ENCODE data around the gene CLIP2. TPM values are rescaled to one million over a fixed set of nuclear protein-coding genes. Genes with fewer than 3 reads are reported as not detected.

Gene CLIP2
- total RNA-seq, 6 experiments from 2014 or later = 27.9 to 37.5 (median 34.5) TPM

DNA sequence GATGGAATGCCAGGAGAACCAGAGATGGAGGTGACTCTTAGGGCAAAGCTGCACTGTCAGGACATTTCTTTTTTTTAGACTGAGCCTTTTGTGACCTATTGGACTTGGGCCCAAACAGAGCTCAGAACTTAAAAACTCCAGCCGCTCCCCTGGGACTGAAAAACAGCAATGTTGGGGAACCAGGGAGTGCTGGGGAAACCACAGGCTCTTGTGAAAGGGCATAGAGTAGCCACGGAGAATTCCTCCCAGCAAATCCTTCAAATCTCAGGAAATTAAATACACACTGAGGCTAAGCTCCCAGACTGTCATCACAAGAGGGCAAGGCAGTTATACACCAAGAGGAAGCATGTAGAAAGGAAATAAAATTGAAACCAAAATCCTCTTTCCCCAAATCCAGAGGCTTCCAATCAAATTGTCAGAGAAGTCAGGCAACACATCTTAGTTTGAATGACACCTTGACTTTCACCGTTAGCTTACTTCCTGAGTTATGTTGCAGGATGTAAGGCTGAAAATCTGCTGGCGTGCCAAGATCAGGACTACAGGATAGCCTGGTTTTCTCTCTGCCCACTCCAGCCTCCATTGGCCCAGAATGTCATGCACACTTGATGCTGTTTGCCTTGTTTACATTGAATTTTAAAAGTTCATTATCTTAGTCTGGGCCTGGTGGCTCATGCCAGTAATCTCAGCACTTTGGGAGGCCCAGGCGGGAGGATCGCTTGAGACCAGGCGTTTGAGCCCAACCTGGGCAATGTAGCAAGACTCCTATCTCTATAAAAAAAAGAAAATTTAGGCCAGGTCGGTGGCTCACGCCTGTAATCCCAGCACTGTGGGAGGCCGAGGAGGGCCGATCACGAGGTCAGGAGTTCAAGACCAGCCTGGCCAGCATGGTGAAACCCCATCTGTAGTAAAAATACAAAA lies 32.5 kb upstream of the CLIP2 start:
- TF ChIP-seq, protein P1, sequence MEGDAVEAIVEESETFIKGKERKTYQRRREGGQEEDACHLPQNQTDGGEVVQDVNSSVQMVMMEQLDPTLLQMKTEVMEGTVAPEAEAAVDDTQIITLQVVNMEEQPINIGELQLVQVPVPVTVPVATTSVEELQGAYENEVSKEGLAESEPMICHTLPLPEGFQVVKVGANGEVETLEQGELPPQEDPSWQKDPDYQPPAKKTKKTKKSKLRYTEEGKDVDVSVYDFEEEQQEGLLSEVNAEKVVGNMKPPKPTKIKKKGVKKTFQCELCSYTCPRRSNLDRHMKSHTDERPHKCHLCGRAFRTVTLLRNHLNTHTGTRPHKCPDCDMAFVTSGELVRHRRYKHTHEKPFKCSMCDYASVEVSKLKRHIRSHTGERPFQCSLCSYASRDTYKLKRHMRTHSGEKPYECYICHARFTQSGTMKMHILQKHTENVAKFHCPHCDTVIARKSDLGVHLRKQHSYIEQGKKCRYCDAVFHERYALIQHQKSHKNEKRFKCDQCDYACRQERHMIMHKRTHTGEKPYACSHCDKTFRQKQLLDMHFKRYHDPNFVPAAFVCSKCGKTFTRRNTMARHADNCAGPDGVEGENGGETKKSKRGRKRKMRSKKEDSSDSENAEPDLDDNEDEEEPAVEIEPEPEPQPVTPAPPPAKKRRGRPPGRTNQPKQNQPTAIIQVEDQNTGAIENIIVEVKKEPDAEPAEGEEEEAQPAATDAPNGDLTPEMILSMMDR (IDR thresholded peaks at IDR 0.05) = no peak
- H3K4me1 Mint-ChIP-seq (ENCODE audit: low read depth) = peaks cover 18% of the 10 kb centered on the region
- peak; percentile 9 for DNase-seq
- peak overlapping the region; percentile 98 for H3K27ac Mint-ChIP-seq
- no peaks in the 10 kb centered on the region for H3K27me3 Mint-ChIP-seq (ENCODE audit: insufficient read depth)
- no peaks in the 10 kb centered on the region for H3K9me3 Mint-ChIP-seq
- H3K36me3 Mint-ChIP-seq (ENCODE audit: low read depth) = peaks cover 9% of the 10 kb centered on the region; the same call in 1 of the 2 replicates
- H3K4me3 Mint-ChIP-seq = peak overlapping the region; percentile 40

DNA sequence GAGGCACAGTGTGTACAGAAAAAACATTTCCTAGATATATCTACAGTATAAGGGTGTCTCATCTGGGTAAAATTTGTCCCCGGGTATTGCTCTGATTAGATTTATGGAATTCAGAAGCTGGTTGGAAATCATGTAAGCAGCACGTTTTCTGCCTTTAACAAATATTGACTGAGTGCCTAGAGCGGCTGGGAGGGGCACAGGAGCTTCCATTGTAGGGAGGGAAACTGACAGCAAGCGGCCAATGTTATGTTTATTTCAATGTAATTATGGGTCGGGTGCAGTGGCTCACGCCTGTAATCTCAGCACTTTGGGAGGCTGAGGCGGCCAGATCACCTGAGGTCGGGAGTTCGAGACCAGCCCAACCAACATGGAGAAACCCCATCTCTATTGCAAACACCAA lies 30.6 kb upstream of the CLIP2 start:
- peaks cover 18% of the 10 kb centered on the region for H3K4me1 Mint-ChIP-seq (ENCODE audit: low read depth)
- no peaks in the 10 kb centered on the region for H3K9me3 Mint-ChIP-seq
- TF ChIP-seq, protein P1 (IDR thresholded peaks at IDR 0.05) = no peak
- H3K4me3 Mint-ChIP-seq = no peak overlapping the region
- no peaks in the 10 kb centered on the region for H3K27me3 Mint-ChIP-seq (ENCODE audit: insufficient read depth)
- H3K36me3 Mint-ChIP-seq (ENCODE audit: low read depth) = 0 out of 2 replicates have a peak, but pooled peaks cover 4% of the 10 kb centered on the region
- DNase-seq = no peak
- no peak overlapping the region for H3K27ac Mint-ChIP-seq

- no peaks in the 10 kb centered on the region for H3K36me3 Mint-ChIP-seq (ENCODE audit: low read depth)
- peaks cover 3% of the 10 kb centered on the region for H3K27me3 Mint-ChIP-seq (ENCODE audit: insufficient read depth)
- peaks cover 7% of the 10 kb centered on the region; the same call in 1 of the 2 replicates for H3K4me1 Mint-ChIP-seq (ENCODE audit: low read depth)
- DNase-seq = no peak
- no peaks in the 10 kb centered on the region for H3K9me3 Mint-ChIP-seq
- no peak overlapping the region for H3K27ac Mint-ChIP-seq
- no peak overlapping the region for H3K4me3 Mint-ChIP-seq
- TF ChIP-seq, protein P1 (IDR thresholded peaks at IDR 0.05) = no peak
Measured at GRCh38 chr7:74262639-74263398, 26.4 kb upstream of the CLIP2 start.

- TF ChIP-seq, protein P1 (IDR thresholded peaks at IDR 0.05) = no peak
- Mint-ChIP-seq H3K27ac (no peak overlapping the region), H3K27me3 (ENCODE audit: insufficient read depth) (peaks cover 3% of the 10 kb centered on the region), H3K4me1 (ENCODE audit: low read depth) (peaks cover 7% of the 10 kb centered on the region; the same call in 1 of the 2 replicates), H3K36me3 (ENCODE audit: low read depth) (no peaks in the 10 kb centered on the region), H3K9me3 (no peaks in the 10 kb centered on the region), H3K4me3 (no peak overlapping the region)
- no peak for DNase-seq
Measured at GRCh38 chr7:74263399-74264120, 25.6 kb upstream of the CLIP2 start.
